ENCODE measurements around the gene SLC22A31. TPM values are rescaled to one million over a fixed set of nuclear protein-coding genes. Genes with fewer than 3 reads are reported as not detected.

The SLC22A31 gene
- total and polyA plus RNA-seq, 9 of the 15 experiments (the other 6 are each of a cell fraction or from before 2014, with no cell fraction given) = 0.29 to 2.2 (median 0.47) TPM; not detected in 3

- Histone ChIP-seq H3K4me1 (replicated peaks in 1 of 2; ENCODE audit: control insufficient read depth in 2 of 2, insufficient read depth in 2 of 2, low read length in 2 of 2) (peaks cover 0 to 73% of the 10 kb centered on the region in 2 experiments; a peak in 4 of 5 replicates), H2AFZ (ENCODE audit: low read depth, low read length) (no peak overlapping the region), H3K9ac (ENCODE audit: insufficient read depth in 1 of 2, low read depth in 2 of 2, low read length in 2 of 2) (no peak overlapping the region; a peak in 1 of 4 replicates), H3K79me2 (ENCODE audit: control insufficient read depth, insufficient read depth, low read length) (no peaks in the 10 kb centered on the region), H3K9me1 (ENCODE audit: control insufficient read depth, insufficient read depth, low read length) (no peaks in the 10 kb centered on the region), H3K36me3 (ENCODE audit: control insufficient read depth, insufficient read depth, low read length) (no peaks in the 10 kb centered on the region), H3K4me2 (ENCODE audit: insufficient read depth, low read length) (no peak overlapping the region), H3K9me3 (replicated peaks; ENCODE audit: control insufficient read depth, insufficient read depth, low read depth, low read length) (no peaks in the 10 kb centered on the region), H3K27ac (ENCODE audit: extremely low read depth, low read depth, low read length) (no peak overlapping the region), H4K20me1 (replicated peaks; ENCODE audit: control insufficient read depth, insufficient read depth, low read length) (no peaks in the 10 kb centered on the region), H3K27me3 (ENCODE audit: control insufficient read depth in 2 of 2, insufficient read depth in 2 of 2, low read length in 2 of 2) (peaks cover 0 to 14% of the 10 kb centered on the region in 2 experiments; a peak in 1 of 5 replicates), H3K4me3 (no peak overlapping the region)
- BruUV-seq (replicated peaks) = no TSS peak
- TF ChIP-seq DACH1 (IDR thresholded peaks at IDR 0.05; ENCODE audit: partially characterized antibody) (no peak), ZNF23 (CRISPR knock-in tag; IDR thresholded peaks at IDR 0.05) (no peak), E2F4 (CRISPR knock-in tag; IDR thresholded peaks at IDR 0.05; ENCODE audit: low read depth) (no peak), CBX5 (IDR thresholded peaks at IDR 0.05; ENCODE audit: borderline replicate concordance, low read depth) (no peak), MCM2 (IDR thresholded peaks at IDR 0.05; ENCODE audit: low read depth) (no peak), U2AF2 (optimal IDR thresholded peaks at IDR 0.05; ENCODE audit: low read depth, low read length) (no peak)
- in situ Hi-C loops (cut with MboI) = no loop called here
- CTCF ChIA-PET (ENCODE audit: low intra/inter-chr PET ratio) = no interaction called here
- no peak for ATAC-seq
- WGBS (ENCODE audit: insufficient coverage, low coverage, missing lambda C conversion rate) = 56% methylated on average over 43 of the region's 45 CpGs
- no peak for FAIRE-seq
- intact Hi-C loops (cut with micrococcal nuclease) = no loop called here
- POLR2A ChIA-PET = interaction anchor here (0.7 kb wide), 2 partner anchors 387 to 695 kb away, joined by 3 read pairs; no protein-coding TSS in a partner anchor
- no peak for DNase-seq (ENCODE audit: extremely low read depth in 1 of 4, low spot score in 3 of 4)
These were observed 5.7 kb downstream of the SLC22A31 start for GRCh38 chr16:89194340-89195311.
